Measurements from ENCODE around the gene STRA6.

The STRA6 gene

DNA sequence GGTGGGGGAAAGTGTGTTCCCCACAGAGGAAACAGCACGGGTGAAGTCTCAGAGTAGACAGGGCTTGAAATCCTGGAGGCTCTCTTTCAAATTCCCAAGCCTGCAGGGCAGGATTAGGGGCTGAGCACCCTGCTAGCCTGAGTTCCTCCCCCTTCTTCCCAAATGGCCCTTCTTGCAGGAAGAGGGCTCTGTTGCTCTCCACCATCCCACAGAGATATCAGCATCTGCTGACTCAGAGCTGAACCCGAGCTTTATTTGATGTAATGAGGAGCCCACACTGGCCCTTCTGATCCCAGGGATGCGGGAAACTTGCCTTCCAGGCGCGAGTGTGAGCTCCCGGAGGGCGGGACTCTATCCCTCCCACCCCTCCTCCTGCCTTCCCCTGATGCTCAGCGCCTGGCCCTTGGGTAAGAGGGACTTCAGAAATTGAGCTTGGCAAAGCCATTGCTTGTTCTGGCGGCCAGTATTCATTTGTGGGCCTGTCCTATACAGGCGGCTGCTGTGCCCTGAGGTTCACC is 1.4 kb upstream of the STRA6 start:
- peak overlapping the region; percentile 27 to 38 for H2BK12ac ChIP-seq (ENCODE audit: low read length in 2 of 2)
- peak overlapping the region; percentile 75 for H2BK15ac ChIP-seq (ENCODE audit: low read depth, poor library complexity, severe bottlenecking)
- H2BK5ac ChIP-seq (ENCODE audit: low read depth, low read length, poor library complexity, severe bottlenecking) = no peak overlapping the region
- peak overlapping the region; percentile 67 to 94 for H3K18ac ChIP-seq (ENCODE audit: low read depth in 1 of 2, low read length in 2 of 2)
- H3K79me1 ChIP-seq (replicated peaks; ENCODE audit: low read length, poor library complexity, severe bottlenecking) = peaks cover 5% of the 10 kb centered on the region
- peak overlapping the region; percentile 46 for H2AK5ac ChIP-seq (ENCODE audit: low read length, severe bottlenecking)
- H3K27me3 ChIP-seq (ENCODE audit: control insufficient read depth in 1 of 2, insufficient read depth in 1 of 2, low read length in 2 of 2) = peaks cover 0 to 21% of the 10 kb centered on the region in 2 experiments
- WGBS = 19% methylated on average over 10 of the region's 10 CpGs
- no peak overlapping the region for H3K27ac ChIP-seq (ENCODE audit: low read length, poor library complexity, severe bottlenecking)
- no peak overlapping the region for H3K23ac ChIP-seq (ENCODE audit: low read length in 2 of 2)
- no peak overlapping the region for H3K4me3 ChIP-seq (ENCODE audit: insufficient read depth in 1 of 2, low read depth in 1 of 2, low read length in 2 of 2)
- peak; percentile 77 for DNase-seq
- H2AFZ ChIP-seq (ENCODE audit: low read depth, low read length) = no peak overlapping the region
- H3K4me2 ChIP-seq (ENCODE audit: low read length, poor library complexity, severe bottlenecking) = no peak overlapping the region
- H3K9me3 ChIP-seq (ENCODE audit: control insufficient read depth, low read length) = no peaks in the 10 kb centered on the region
- no peaks in the 10 kb centered on the region for H3K36me3 ChIP-seq (ENCODE audit: control insufficient read depth in 1 of 2, insufficient read depth in 2 of 2, low read depth in 1 of 2, low read length in 2 of 2)
- peak overlapping the region; percentile 66 for H4K8ac ChIP-seq (ENCODE audit: low read length)
- H3K14ac ChIP-seq (ENCODE audit: low read length in 2 of 2) = no peak overlapping the region
- H3K9ac ChIP-seq (ENCODE audit: low read length) = no peak overlapping the region
- no peak overlapping the region for H2BK120ac ChIP-seq (ENCODE audit: low read depth, low read length)
- peak overlapping the region in 1 of 2 experiments; percentile 33 for H3K4ac ChIP-seq (ENCODE audit: low read depth in 1 of 2, low read length in 2 of 2)
- peak overlapping the region; percentile 28 for H4K91ac ChIP-seq (ENCODE audit: low read length)
- H3K4me1 ChIP-seq (ENCODE audit: control insufficient read depth, insufficient read depth, low read depth, low read length) = peaks cover 86% of the 10 kb centered on the region

DNA sequence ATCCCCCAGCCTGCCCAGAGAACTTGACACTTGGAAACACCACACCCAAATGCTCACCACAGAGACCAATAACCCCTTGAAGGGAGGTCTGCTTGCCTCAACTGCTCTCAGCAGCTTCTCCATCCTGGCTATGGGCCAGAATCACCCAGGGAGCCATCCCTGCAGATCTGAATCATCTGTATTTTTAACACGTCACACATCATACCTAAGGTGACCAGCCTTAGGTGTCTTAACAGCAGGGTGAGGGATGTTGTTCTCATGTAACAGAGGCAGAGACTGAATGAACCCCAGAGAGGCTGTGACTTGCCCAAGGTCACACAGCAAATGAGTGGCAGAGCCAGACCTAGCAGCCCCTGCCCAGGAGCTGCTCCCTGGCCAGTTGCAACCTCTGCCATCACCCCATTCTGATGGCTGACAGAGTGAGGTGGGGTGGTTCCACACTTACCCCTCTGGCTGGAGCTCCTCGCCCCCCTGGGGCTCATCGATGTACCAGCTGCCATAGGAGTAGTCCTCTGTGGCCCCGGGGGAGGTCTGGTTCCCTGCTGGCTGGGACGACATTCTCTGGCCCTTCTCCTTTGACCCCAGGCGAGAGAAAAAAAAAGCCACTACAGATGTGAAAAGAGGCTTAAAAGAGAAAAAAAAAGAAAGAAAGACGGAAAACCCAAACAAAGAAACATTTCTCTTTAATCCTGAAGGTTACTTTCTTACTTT is 722 bp downstream of the STRA6 start:
- H3K27ac ChIP-seq (ENCODE audit: low read length, poor library complexity, severe bottlenecking) = peak overlapping the region; percentile 8
- peak overlapping the region; percentile 73 to 83 for H3K4ac ChIP-seq (ENCODE audit: low read depth in 1 of 2, low read length in 2 of 2)
- peak overlapping the region; percentile 60 to 88 for H3K18ac ChIP-seq (ENCODE audit: low read depth in 1 of 2, low read length in 2 of 2)
- peak overlapping the region; percentile 99 for H2BK15ac ChIP-seq (ENCODE audit: low read depth, poor library complexity, severe bottlenecking)
- peak overlapping the region; percentile 21 for H4K8ac ChIP-seq (ENCODE audit: low read length)
- H3K27me3 ChIP-seq (ENCODE audit: control insufficient read depth in 1 of 2, insufficient read depth in 1 of 2, low read length in 2 of 2) = peaks cover 0 to 8% of the 10 kb centered on the region in 2 experiments
- H2AK5ac ChIP-seq (ENCODE audit: low read length, severe bottlenecking) = peak overlapping the region; percentile 73
- DNase-seq = peak; percentile 41
- H2AFZ ChIP-seq (ENCODE audit: low read depth, low read length) = no peak overlapping the region
- peaks cover 0 to 7% of the 10 kb centered on the region in 2 experiments for H3K36me3 ChIP-seq (ENCODE audit: control insufficient read depth in 1 of 2, insufficient read depth in 2 of 2, low read depth in 1 of 2, low read length in 2 of 2)
- H3K79me1 ChIP-seq (replicated peaks; ENCODE audit: low read length, poor library complexity, severe bottlenecking) = peaks cover 7% of the 10 kb centered on the region
- no peak overlapping the region for H2BK5ac ChIP-seq (ENCODE audit: low read depth, low read length, poor library complexity, severe bottlenecking)
- WGBS = 17% methylated on average over 5 of the region's 7 CpGs
- peak overlapping the region in 1 of 2 experiments; percentile 90 for H3K14ac ChIP-seq (ENCODE audit: low read length in 2 of 2)
- no peaks in the 10 kb centered on the region for H3K9me3 ChIP-seq (ENCODE audit: control insufficient read depth, low read length)
- peak overlapping the region; percentile 77 for H4K91ac ChIP-seq (ENCODE audit: low read length)
- no peak overlapping the region for H3K4me3 ChIP-seq (ENCODE audit: insufficient read depth in 1 of 2, low read depth in 1 of 2, low read length in 2 of 2)
- no peak overlapping the region for H3K23ac ChIP-seq (ENCODE audit: low read length in 2 of 2)
- peaks cover 81% of the 10 kb centered on the region for H3K4me1 ChIP-seq (ENCODE audit: control insufficient read depth, insufficient read depth, low read depth, low read length)
- peak overlapping the region; percentile 39 for H3K4me2 ChIP-seq (ENCODE audit: low read length, poor library complexity, severe bottlenecking)
- H2BK12ac ChIP-seq (ENCODE audit: low read length in 2 of 2) = peak overlapping the region; percentile 51 to 91
- no peak overlapping the region for H3K9ac ChIP-seq (ENCODE audit: low read length)
- peak overlapping the region; percentile 84 for H2BK120ac ChIP-seq (ENCODE audit: low read depth, low read length)

DNA sequence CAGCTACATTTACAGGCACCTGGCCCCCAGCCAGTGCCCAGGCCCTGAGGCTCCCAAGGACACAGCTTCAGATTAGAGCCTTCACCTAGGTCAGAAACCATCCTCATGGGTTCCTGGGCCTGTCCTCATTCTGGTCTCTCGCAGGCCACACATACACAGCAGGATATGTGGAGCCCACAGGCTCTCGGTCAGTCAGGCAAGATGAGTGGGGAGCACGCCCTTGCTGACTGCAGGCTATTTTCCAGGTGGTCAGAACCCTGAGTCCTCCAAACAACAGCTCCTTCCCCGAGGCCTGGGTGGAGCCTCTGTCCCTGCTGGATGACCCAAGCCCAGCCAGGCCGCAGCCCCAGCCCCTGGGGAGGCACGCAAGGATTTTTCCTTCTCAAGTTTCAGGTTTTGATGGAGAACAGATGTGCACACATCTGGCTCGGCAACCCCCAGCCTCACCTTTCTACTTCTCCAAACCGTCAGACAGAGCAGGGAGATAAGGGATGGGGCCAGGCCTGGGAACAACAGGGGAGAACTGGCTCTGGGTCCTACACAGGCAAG is 1.6 kb downstream of the STRA6 start:
- H4K8ac ChIP-seq (ENCODE audit: low read length) = peak overlapping the region; percentile 79
- H2BK15ac ChIP-seq (ENCODE audit: low read depth, poor library complexity, severe bottlenecking) = peak overlapping the region; percentile 18
- H3K4me3 ChIP-seq (ENCODE audit: insufficient read depth in 1 of 2, low read depth in 1 of 2, low read length in 2 of 2) = peak overlapping the region in 1 of 2 experiments; percentile 18
- peak; percentile 74 for DNase-seq
- H3K14ac ChIP-seq (ENCODE audit: low read length in 2 of 2) = no peak overlapping the region
- H3K79me1 ChIP-seq (replicated peaks; ENCODE audit: low read length, poor library complexity, severe bottlenecking) = peaks cover 7% of the 10 kb centered on the region
- H2BK5ac ChIP-seq (ENCODE audit: low read depth, low read length, poor library complexity, severe bottlenecking) = no peak overlapping the region
- H3K4ac ChIP-seq (ENCODE audit: low read depth in 1 of 2, low read length in 2 of 2) = peak overlapping the region; percentile 62 to 64
- WGBS = 11% methylated on average over 8 of the region's 8 CpGs
- H3K9ac ChIP-seq (ENCODE audit: low read length) = no peak overlapping the region
- no peak overlapping the region for H3K4me2 ChIP-seq (ENCODE audit: low read length, poor library complexity, severe bottlenecking)
- H3K27ac ChIP-seq (ENCODE audit: low read length, poor library complexity, severe bottlenecking) = no peak overlapping the region
- H2AK5ac ChIP-seq (ENCODE audit: low read length, severe bottlenecking) = peak overlapping the region; percentile 73
- H4K91ac ChIP-seq (ENCODE audit: low read length) = peak overlapping the region; percentile 77
- H3K27me3 ChIP-seq (ENCODE audit: control insufficient read depth in 1 of 2, insufficient read depth in 1 of 2, low read length in 2 of 2) = peaks cover 0 to 7% of the 10 kb centered on the region in 2 experiments
- H3K4me1 ChIP-seq (ENCODE audit: control insufficient read depth, insufficient read depth, low read depth, low read length) = peaks cover 81% of the 10 kb centered on the region
- peak overlapping the region; percentile 69 to 88 for H3K18ac ChIP-seq (ENCODE audit: low read depth in 1 of 2, low read length in 2 of 2)
- H3K23ac ChIP-seq (ENCODE audit: low read length in 2 of 2) = no peak overlapping the region
- peak overlapping the region; percentile 88 for H2BK120ac ChIP-seq (ENCODE audit: low read depth, low read length)
- peak overlapping the region; percentile 90 to 91 for H2BK12ac ChIP-seq (ENCODE audit: low read length in 2 of 2)
- H3K9me3 ChIP-seq (ENCODE audit: control insufficient read depth, low read length) = no peaks in the 10 kb centered on the region
- no peak overlapping the region for H2AFZ ChIP-seq (ENCODE audit: low read depth, low read length)
- peaks cover 0 to 7% of the 10 kb centered on the region in 2 experiments for H3K36me3 ChIP-seq (ENCODE audit: control insufficient read depth in 1 of 2, insufficient read depth in 2 of 2, low read depth in 1 of 2, low read length in 2 of 2)

DNA sequence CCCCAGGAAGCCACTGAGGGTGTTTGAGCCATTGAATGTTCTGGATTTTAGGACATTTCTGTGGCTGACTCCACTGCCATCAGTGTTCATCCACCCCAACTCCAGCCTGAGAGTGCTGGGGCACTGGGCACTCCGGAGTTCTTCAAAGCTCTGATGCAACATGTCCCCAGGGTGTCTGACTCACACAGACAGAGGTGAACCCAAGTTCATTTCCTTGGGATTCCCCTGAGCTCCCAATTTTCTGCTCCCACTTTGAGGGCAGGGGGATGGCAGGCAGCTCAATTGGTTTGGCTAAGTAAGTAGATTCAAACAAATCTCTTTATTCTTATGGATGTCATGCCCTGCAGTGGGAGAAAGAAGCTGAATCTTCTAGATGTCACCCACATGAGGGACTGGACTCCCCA is 2.2 kb downstream of the STRA6 start:
- H3K36me3 ChIP-seq (ENCODE audit: control insufficient read depth in 1 of 2, insufficient read depth in 2 of 2, low read depth in 1 of 2, low read length in 2 of 2) = peaks cover 0 to 7% of the 10 kb centered on the region in 2 experiments

More for the DNA sequence above, 2.2 kb downstream of the STRA6 start:
- Histone ChIP-seq H2BK5ac (ENCODE audit: low read depth, low read length, poor library complexity, severe bottlenecking) (no peak overlapping the region), H3K18ac (ENCODE audit: low read depth in 1 of 2, low read length in 2 of 2) (peak overlapping the region; percentile 41 to 69), H3K14ac (ENCODE audit: low read length in 2 of 2) (peak overlapping the region in 1 of 2 experiments; percentile 44), H3K4me3 (ENCODE audit: insufficient read depth in 1 of 2, low read depth in 1 of 2, low read length in 2 of 2) (no peak overlapping the region), H2AK5ac (ENCODE audit: low read length, severe bottlenecking) (peak overlapping the region; percentile 73), H3K4ac (ENCODE audit: low read depth in 1 of 2, low read length in 2 of 2) (peak overlapping the region in 1 of 2 experiments; percentile 15), H4K91ac (ENCODE audit: low read length) (peak overlapping the region; percentile 77), H3K9ac (ENCODE audit: low read length) (no peak overlapping the region), H3K27ac (ENCODE audit: low read length, poor library complexity, severe bottlenecking) (no peak overlapping the region), H3K9me3 (ENCODE audit: control insufficient read depth, low read length) (no peaks in the 10 kb centered on the region), H2BK15ac (ENCODE audit: low read depth, poor library complexity, severe bottlenecking) (no peak overlapping the region), H3K79me1 (replicated peaks; ENCODE audit: low read length, poor library complexity, severe bottlenecking) (peaks cover 7% of the 10 kb centered on the region), H3K23ac (ENCODE audit: low read length in 2 of 2) (no peak overlapping the region), H2AFZ (ENCODE audit: low read depth, low read length) (no peak overlapping the region), H2BK12ac (ENCODE audit: low read length in 2 of 2) (peak overlapping the region in 1 of 2 experiments; percentile 45), H3K4me2 (ENCODE audit: low read length, poor library complexity, severe bottlenecking) (no peak overlapping the region), H2BK120ac (ENCODE audit: low read depth, low read length) (no peak overlapping the region), H4K8ac (ENCODE audit: low read length) (no peak overlapping the region), H3K4me1 (ENCODE audit: control insufficient read depth, insufficient read depth, low read depth, low read length) (peaks cover 78% of the 10 kb centered on the region), H3K27me3 (ENCODE audit: control insufficient read depth in 1 of 2, insufficient read depth in 1 of 2, low read length in 2 of 2) (peaks cover 0 to 3% of the 10 kb centered on the region in 2 experiments)
- WGBS = 0% methylated on average over 1 of the region's 1 CpG
- peak; percentile 91 for DNase-seq
